Measurements from ENCODE around the gene SPG21.

SPG21 gene

GRCh38 chr15:64938192-64938591, 51.5 kb downstream of the SPG21 start:
- DNase-seq (no peak), ATAC-seq (no peak)

GRCh38 chr15:64934023-64934422, 55.7 kb downstream of the SPG21 start:
- no peak for ATAC-seq
- DNase-seq, result no peak

GRCh38 chr15:64931381-64931780, 58.3 kb downstream of the SPG21 start:
- no peak for ATAC-seq
- DNase-seq, result no peak

- DNase-seq (no peak), ATAC-seq (no peak)
These were observed 58.8 kb downstream of the SPG21 start for GRCh38 chr15:64930778-64931371.

GRCh38 chr15:64930019-64930652, 59.6 kb downstream of the SPG21 start:
- no peak for DNase-seq
- no peak for ATAC-seq

GRCh38 chr15:64928626-64929220, 61.0 kb downstream of the SPG21 start:
- DNase-seq, result no peak

GRCh38 chr15:64926661-64927060, 63.1 kb downstream of the SPG21 start:
- ATAC-seq (no peak), DNase-seq (no peak)

More at GRCh38 chr15:64928626-64929220, 61.0 kb downstream of the SPG21 start:
- no peak for ATAC-seq

GRCh38 chr15:64925335-64926330, 64.1 kb downstream of the SPG21 start:
- DNase-seq (no peak), ATAC-seq (no peak)

GRCh38 chr15:64923546-64923945, 66.2 kb downstream of the SPG21 start:
- no peak for ATAC-seq

GRCh38 chr15:64921711-64922110, 68.0 kb downstream of the SPG21 start:
- no peak for ATAC-seq

More at GRCh38 chr15:64923546-64923945, 66.2 kb downstream of the SPG21 start:
- no peak for DNase-seq

GRCh38 chr15:64919721-64920120, 70.0 kb downstream of the SPG21 start:
- no peak for DNase-seq
- no peak for ATAC-seq

More at GRCh38 chr15:64921711-64922110, 68.0 kb downstream of the SPG21 start:
- DNase-seq, result no peak

GRCh38 chr15:64917211-64917610, 72.5 kb downstream of the SPG21 start:
- DNase-seq, result no peak
- ATAC-seq, result no peak

GRCh38 chr15:64916365-64916764, 73.3 kb downstream of the SPG21 start:
- no peak for ATAC-seq
- no peak for DNase-seq

GRCh38 chr15:64915518-64916227, 74.0 kb downstream of the SPG21 start:
- DNase-seq (no peak), ATAC-seq (no peak)
